Astrocyte (in vitro differentiated cells and primary cell): ENCODE results near the gene IQGAP3.

ENCODE experiments used
- CTCF ChIP-seq: IDR thresholded peaks from 2 replicates; pipeline ENCODE4 v1.5.1; 2011; ENCODE audit warnings: low read depth, mild to moderate bottlenecking, inconsistent platforms, low read length, moderate library complexity; ENCODE audit not compliant: insufficient read depth
- EZH2 ChIP-seq: IDR thresholded peaks from 2 replicates; pipeline ENCODE4 v1.6.1; 2012; ENCODE audit warnings: mild to moderate bottlenecking, low read length, inconsistent platforms; ENCODE audit not compliant: insufficient read depth

DNA sequence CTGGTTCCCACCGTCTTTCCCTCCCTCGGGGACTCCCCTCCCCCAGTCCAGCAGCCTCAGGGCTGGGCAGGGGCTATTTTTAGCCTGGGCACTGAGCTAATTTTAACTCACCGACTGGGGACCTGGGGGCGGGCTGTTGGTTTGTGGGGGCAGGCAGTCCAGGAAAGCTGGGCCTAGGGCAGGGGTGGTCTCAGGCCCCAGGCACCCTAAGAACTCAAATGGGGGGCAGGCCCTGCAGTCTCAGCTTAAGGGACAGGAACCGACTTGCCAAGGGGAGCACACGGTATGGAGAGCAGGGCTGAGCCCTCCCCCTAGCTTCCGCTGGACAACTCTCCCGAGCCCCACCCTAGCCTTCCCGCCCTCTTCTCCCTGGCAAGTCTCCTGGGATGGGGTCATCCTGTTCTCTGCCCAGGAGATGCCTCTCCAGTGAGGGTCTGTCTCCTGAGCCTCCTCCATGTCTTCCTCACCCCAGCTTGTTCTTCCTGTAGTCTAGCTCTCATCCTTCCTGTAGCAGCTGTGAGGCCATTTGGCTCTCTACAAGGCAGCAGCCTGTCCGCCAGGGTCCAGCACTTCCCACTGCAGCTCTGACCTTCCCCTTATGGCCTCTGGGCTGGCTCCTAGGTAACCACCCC is 81.8 kb downstream of the IQGAP3 start:
- no peak for TF ChIP-seq CTCF
- no peak for TF ChIP-seq EZH2
